IPS-NIHi7 (cell line): ENCODE data around the gene SIGLEC8.
"Not testable (repeated sequence)": the region's sequence is repeated elsewhere in the genome, so short reads cannot be mapped to it uniquely, and the experiment has no call there.

Experiments used
- DNase-seq: peaks from one replicate; pipeline ENCODE4 v3.0.0; 2012; ENCODE audit warnings: mixed read lengths; ENCODE audit errors: extremely low spot score

Gene SIGLEC8

DNA sequence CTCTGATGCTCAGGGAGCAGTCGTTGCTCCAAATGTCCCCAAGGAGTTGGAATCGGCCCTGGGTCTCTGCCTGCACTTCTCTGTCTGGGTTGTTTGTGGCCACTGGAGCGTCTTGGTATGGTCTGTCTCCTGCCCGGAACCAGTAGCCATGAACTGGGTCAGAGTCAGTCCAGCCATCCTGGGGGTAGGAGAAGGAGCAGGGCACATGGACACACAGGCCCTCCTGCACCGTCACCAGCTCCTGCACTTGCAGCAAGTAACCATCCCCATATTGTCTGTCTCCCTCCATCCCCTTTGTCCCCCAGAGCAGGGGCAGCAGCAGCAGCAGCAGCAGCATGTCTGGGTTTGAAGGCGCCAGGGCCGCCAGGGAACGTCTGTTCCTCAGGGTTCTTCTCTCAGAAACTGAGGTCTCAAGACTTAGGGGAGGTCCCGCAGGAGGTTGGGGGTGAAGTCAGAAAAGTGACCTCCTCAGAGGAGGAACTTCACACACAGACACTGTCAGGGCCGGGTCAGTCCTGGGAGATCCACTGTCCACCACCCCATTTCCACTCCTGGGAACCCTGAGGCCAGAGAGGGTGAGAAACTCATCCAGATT is at the start of gene SIGLEC8:
TSS of gene SIGLEC8 (minus strand) at position 404 of the 595 bp plus-strand sequence. CDS start at position 337, 67 bp downstream.
- DNase-seq = no peak

DNA sequence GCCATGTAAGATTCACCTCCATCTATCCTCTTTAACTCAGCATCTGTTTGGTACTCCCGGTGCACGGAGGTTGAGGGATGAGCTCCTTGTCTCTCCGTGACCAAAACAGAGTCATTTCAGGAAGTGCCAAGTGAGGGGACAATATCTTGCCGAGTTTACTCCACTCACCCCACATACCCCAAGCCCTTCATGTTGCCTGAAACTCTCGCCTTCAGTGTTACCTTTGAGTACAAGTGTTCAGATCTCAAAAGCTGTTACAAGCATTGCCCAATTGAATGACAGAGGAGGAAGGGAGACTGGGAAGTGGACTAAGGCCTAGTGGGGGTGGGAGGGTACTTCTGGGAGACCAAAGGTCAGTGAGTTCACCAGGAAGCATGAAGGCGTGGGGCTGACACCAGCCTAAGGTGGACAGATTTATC is 49.4 kb upstream of the SIGLEC8 start:
- DNase-seq = no peak

DNA sequence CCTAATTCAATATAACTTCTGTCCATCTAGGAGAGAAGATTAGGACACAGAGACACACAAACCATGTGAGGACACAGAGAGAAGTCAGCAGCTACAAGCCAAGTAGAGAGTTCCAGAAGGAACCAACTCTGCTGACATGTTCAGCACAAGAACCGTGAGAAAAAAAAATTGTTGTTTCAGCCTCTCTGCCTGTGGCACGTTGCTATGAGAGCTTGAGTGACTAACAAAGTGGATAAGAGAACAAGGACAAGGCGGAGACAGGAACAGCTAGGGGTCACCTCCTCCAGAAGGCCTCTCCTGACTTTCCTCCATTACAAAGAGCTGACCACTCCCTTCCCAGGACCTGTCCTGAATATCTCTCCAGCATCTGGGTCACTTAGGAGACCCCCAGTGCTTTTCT is 48.9 kb upstream of the SIGLEC8 start:
- no peak for DNase-seq

DNA sequence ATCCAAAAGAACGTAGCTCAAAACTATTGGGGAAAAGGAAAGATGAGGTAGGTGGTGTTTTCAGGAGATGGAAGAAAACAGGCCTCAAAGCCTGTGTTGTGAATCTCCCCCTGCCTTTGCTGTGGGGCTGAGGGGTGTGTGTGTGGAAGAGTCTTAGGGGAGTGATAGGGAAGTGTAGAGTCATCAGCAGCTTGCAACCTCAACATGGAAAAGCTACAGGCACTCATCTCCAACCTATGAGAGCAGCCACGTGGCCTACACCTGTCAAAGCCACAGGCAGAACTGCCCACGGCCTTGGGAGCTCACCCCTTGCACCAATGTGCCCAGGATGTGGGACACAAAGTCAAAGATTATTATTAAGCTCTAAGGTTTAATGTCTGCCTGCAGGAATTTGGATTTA is 47.6 kb upstream of the SIGLEC8 start:
- DNase-seq = no peak

DNA sequence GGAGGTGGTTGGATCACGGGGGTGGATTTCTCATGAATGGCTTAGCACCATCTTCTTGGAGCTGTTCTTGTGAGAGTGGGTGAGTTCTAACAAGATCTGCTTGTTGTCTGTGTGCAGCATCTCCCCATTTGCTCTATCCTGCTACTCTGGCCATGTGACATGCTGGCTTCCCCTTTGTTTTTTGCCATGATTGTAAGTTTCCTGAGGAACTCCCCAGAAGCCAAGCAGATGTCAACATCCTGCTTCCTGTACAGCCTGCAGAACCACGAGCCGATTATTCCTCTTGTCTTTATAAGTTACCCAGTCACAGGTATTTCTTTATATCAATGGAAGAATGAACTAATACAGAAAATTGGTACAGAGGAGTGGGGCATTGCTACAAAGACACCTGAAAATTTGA is 45.6 kb upstream of the SIGLEC8 start:
- no peak for DNase-seq

DNA sequence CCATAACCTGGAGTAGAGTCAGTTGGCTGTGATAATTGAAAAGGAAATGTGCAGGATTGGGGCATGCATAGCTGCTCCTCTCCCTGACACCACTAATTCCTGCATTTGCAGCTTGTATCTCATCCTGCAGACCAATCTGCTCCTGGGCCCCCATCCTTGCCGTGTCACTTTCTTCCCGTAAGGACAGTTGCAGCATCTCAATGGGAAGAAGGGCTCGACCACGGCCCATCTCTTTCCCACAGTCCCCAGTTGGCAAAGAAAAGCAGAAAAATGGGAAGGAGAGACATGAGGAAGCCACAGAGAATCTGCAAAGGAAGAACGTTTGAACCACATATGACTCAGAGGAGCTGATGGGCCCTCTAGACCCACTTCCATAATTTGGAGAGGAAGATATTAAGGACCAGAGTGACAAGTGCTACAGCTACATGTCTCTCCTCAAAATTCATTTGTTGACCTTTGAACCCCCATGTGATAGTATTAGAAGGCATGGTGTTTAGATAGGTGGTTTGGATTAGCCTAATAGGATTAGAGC is 45.1 kb upstream of the SIGLEC8 start:
- DNase-seq = no peak

DNA sequence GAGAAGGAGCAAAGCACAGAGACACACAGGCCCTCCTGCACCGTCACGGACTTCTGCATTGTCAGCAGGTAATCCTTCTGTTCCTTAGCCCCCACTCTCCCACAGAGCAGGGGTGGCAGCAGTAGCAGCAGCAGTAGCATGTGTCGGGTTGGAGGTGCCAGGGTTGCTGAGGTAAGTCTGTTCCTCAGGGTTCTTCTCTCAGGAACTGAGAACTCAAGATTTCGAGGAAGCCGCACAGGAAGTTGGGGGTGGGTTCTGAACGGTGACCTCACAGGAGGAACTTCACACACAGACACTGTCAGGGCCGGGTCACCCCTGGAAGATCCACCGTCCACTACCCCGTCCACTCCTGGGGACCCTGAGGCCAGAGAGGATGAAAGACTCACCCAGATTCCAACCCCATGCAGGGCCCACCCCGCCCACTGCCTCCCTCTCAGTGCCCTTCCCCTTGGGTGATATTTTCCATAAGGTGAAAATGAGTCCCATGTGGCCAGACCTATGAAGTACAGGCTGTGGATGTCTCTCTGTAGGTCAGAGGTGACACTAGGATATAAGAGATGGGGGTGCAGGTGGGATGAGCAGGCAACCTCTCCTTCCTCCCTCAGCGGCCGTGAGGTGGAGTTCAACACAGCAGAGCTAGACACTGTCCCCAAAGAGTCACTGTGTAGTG is 43.5 kb upstream of the SIGLEC8 start, which contains the start of gene SIGLEC12:
TSS of gene SIGLEC12 (minus strand) at position 207 of the 670 bp plus-strand sequence. CDS start at position 140, 67 bp downstream.
- no peak for DNase-seq

DNA sequence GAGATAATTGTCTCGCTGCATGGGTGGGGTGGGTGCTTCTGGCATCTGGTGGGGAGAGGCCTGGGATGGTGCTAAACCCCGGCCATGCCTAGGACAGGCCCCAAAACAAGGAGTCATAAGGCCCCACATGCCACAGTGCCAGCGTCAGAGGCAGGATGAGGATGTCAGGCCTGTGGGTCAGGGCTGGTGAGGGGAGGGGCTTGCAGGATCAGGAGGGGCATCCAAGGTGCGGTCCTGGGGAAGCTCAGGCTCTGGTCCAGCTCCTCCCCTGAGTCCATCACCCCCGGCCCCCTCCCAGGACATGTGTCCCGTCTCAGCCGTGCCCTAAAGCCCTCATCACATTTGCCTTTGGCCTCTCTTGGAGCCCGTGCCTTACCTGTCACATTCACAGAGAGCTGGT is 42.7 kb upstream of the SIGLEC8 start:
- not testable (repeated sequence) for DNase-seq

DNA sequence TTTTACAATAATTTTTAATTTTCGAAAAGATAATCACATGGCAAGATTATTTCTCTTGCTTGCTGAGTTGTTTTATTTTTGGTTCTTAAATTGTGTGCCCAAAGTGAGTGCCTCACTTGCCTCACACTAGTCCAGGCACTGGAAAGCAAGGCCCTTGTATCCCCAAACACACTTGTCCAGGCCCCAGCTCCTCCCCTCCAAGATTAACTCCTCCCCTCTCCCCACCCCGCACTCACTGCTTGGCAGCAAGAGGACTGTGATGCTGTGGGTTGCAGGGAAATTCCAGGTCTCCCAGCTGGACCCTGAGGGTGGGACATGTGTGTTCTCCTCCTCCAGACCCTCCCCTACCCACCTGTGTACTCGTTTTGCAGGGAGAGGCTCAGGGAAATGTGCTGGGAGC is 39.4 kb upstream of the SIGLEC8 start:
- no peak for DNase-seq

DNA sequence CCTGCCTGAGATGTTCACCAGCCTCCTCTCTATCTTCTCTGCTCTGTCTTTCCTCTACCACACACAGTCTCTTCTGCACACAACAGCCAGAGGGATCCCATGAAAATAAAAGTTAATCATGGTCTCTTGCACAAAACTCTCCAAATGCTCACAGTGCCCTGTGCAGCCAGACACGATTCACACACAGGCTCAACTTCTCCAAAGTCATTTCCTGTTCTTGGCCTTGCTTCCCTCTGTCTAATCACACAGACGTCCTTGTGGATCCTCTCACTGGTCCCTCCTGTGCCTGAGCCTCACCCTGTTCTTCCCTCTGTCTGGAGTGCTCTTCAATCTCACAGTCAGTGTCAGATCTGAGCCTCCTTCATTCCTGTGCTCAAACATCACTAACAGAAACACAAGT is 35.5 kb upstream of the SIGLEC8 start:
- DNase-seq = no peak

DNA sequence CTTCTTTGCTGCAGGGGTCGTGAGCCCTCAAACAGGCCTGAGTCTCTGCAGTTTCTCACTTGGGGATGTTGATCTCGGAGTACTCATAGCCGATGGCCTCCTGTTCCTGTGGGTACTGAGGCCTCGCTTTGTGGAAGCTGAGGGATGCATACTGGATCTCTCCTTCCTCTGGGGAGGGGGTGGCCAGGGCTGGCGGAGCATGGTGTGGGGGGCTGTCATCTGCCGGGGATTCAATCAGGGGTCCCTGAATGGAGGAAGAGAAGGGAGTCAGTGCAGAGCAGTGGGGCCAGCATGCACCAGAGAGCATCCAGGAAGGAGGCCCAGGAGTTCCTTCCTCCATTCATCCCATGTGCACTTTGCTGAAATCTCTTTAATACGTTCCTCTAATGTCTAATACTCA is 33.3 kb upstream of the SIGLEC8 start:
- no peak for DNase-seq

DNA sequence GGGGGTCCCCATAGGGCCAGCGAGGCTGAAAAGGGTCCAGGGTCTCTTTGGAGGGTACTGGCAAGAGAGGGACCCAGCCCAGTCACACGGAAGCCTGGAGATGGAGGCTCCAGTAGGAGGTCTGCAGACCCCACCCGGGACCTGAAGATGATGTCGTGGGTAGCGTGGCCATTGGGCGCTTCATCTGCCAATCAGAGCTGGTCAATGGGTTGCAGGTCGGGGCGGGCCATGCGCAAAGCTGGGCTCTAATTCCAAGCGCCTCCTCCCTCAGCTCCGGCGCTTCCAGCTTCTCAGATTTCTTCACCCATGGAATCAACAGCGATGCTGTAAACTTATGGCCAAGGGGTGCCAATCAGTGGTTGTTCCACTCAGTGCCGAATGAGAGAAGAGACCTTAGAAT is 32.4 kb upstream of the SIGLEC8 start:
- DNase-seq = peak; percentile 54

DNA sequence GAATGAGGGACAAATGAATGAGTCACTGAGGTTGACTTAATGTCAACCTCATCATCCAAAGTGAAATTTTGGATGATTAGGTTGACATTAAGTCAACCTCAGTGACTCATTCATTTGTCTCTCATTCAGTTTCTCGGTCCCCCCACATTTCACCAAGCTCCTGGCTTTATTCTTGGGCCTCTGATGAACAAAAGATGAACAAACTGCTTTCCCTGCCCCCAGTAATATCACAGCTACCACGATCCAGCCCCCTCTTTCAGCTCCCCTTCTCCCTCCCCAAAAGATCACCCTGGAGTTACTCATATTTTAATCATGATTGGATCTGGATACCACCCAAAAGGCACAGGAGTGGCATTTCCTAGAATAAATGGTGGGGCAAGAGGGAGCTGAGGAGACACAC is 30.9 kb upstream of the SIGLEC8 start:
- no peak for DNase-seq

DNA sequence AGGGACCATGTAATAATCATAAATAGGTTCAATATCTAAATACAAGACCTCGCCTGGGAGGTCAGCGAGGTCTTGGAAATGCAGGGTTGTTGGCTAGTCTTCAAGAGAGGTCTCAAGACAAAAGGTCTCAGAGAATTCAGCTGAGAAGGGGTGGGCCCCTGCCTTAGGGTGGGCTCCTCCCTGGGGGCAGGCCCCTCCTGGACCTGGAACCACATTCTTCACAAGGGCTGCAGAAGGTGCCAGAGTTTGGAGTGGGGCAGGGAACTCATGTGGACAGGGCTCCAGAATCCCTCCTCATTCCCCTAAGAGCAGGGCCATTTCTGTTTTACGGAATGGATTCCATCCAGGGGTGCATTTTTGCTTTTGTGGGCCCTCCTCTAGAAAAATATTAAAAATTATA is 30.2 kb upstream of the SIGLEC8 start:
- DNase-seq = no peak

DNA sequence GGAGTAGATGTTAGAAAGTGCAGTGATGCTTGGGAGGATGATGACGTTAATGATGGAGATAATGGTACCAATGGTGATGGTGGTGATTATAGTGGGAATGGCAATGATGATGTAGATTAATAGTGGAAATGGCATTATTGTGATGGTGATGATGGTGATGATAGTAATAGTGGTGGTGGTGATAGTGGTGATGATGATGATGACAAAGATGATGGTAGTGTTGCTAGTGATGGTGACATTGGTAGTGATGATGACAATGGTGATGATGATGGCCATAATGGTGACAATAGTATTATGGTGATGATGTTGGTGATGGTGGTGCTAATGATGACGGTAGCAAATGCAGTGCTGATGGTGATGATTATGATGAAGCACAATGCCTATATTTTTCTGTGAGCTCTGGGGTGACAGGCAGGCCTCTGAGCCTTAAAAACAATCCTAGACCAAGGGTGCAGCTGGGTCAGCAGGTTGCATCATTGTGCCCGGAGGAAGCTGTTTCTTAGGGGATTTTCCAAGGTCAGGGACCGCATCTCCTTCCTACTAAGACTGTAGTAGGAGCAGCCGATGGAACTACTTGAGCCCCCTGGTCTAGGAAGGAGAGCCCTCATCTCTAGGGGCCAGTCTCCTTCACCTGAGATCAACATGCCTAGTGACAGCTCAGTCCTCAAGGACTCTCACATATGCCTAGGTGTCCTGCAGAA is 27.9 kb upstream of the SIGLEC8 start:
- DNase-seq = no peak

DNA sequence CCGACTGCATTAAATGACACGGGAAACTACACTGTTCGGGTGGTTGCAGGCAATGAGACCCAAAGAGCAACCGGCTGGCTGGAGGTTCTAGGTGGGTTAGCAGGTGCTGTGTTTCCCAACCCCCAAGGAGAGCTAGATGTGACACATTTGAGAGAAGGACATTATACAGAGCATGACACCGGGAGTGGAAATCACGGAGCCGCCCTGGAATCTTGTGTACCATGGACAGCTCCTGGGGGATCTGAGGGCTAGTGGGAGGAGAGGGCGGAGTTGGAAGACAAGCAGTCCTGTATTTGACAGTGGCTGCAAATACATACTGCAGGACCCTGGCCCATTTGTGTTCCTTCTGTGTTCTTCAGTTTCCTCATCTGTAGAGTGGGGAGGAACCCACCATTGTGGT is 22.3 kb upstream of the SIGLEC8 start:
- DNase-seq = peak; percentile 75

DNA sequence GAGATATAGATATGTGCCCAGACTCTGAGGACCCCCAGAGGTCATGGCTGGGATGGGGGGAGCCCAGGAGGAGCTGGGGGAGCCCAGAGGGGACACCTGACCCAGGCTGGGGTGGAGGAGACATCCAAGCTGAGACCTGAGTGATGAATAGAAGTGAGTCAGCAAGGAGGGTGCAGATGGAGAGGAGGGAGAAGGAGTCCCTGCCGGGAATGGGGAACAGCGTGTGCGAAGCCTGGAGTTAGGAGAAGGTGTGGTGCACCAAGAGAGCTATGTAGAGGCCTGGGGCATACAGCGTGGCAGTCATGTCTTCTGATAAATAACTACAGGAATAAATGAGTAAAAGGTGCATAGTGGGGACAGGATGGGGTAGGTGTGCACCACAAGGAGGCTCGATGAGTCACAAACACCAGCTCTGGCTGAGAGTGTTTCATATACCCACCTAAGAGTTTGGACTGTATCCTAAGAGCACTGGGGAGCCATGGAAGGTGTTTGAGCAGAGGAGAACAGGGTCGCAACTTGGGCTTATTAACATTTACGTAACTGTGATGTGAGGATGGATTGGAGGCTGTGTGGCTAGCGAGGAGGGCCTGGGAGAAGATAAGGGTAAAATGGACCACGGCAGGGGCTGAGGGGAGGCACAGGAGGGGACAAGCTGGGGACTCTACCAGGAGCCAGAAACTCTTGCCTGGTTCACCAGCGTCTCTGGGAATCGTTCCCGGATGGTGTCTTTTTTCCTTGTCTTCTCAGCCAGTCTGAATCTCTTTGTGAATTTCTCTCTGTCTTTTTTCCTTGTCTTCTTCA is 21.5 kb upstream of the SIGLEC8 start:
- no peak for DNase-seq

DNA sequence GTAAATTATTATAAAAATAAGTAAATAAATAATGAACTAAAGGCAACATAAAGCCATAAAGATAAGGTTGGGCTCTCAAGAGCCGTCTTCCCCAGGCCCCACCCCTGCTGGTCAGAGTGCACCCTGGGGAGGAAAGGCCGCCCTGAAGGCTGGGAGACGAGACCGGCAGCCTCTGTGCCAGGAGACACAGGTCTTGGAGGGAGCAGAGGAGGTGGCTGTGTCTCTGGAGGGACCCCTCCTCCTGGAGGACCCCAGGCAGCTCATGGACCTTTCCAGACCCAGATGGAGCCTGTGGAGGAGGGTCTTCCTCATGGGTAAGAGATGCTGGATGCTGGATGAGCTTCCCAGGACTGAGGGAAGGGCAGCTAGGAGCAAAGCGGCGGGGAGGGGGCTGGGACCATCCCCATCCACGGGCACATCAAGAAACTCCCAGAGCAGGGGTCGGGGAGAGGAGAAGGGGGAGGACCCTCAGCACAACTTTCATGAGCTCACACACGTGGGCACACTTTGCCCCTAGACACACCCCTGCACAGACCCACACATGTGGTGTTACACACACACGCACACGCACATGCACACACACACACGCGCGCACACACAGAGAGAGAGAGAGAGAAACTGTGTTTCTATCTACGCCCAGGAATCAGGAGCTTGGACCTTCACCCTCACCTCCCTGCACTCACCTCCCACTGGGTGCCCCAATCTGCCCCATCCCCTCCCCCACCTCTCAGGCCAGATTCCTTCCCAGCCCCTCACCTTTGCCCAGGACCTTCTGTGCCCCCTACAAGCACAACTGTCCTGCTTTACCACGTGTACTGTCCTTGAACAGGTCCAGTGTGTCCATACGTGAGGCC is 20.4 kb upstream of the SIGLEC8 start, which contains the start of gene CEACAM18:
TSS of gene CEACAM18 (plus strand) at position 159 of the 854 bp plus-strand sequence.
- DNase-seq = no peak

DNA sequence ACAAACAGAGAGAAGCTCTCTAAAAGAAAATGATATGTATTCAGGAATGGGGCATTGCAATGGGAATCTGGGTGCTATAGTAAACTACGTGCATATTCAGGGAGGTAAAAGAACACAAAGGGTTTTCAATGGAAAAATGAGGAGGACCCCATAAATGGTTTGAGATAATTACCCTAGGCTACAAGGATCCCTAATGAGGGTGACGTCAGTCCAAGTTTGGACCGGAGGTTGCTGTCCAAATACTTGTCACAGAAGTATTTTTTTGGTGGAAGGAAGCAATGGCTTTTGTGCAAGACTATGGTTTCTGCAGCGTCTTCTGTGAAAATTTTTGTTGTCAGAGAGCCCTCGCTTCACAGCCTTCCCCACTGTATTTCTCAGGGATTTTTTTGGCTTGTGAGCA is 19.1 kb upstream of the SIGLEC8 start:
- DNase-seq = no peak

DNA sequence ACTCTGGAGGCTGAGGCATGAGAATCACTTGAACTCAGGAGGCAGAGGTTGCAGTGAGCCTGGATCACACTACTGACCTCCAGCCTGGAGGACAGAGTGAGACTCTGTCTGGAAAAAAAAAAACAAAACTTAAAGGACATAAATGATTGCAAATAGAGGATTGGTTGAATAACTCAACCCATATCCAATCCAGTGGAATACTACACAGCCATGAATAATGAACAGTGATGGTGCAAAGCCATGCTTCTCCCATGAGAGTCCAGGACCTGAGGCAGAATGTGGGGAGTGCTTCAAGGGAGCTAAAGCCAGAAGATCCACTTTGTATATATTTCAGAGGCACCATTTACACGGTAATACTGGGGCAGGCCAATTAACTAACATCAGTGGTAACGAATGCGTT is 17.9 kb upstream of the SIGLEC8 start:
- DNase-seq = no peak
